ENCODE measurements around the gene FTHL17.

FTHL17 gene

GRCh38 chrX:31038575-31039326 is 33.1 kb downstream of the FTHL17 start:
- peak; percentile 34 for DNase-seq (ENCODE audit: low spot score)

DNA sequence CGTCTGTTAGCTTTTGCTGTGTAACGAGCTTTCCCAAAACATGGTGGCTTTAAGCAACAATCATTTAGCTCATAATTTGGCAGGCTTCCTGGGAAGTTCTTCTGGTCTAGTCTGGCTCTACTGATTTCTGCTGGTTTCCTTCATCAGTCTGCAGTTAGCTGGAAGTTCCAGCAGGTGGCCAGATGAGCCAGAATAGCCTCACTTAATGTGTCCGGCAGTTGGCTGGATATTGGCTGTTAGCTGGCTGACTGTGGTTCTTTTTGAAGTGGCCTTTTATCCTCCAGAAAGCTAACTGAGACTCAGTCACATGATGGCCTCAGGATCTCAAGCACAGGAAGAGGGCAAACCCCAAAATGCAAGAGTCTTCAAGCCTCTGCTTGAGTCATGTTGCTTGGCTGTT is 34.9 kb downstream of the FTHL17 start:
- DNase-seq (ENCODE audit: low spot score), result peak; percentile 43

GRCh38 chrX:31027351-31027750 is 44.5 kb downstream of the FTHL17 start:
- no peak for DNase-seq (ENCODE audit: low spot score)

- peak; percentile 9 for DNase-seq (ENCODE audit: low spot score)
Measured at GRCh38 chrX:31024866-31025265, 47.0 kb downstream of the FTHL17 start.

DNA sequence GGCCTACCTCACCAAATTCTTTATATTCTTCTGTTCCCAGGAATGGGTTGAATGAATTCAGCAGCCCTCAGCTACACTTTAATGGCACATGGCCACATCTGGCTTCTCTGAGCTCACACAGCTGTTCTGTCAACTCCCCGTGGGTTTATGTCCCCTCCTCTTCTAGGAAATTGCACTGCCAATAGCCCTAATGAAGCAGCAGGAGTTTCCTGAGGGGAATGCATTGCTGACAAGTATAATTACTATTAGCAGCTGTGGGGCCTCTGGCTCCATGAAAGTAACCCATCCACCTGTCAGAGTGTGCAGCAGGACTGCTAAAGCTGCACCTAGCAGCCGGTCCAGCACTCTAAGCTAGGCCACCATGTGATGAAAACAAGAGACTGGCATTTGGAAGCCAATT is 50.3 kb downstream of the FTHL17 start:
- no peak for DNase-seq (ENCODE audit: low spot score)
